ENCODE measurements around the gene SLCO4A1.

The SLCO4A1 gene

GRCh38 chr20:62718546-62718945 is 76.2 kb downstream of the SLCO4A1 start:
- no peak overlapping the region for H3K4me3 ChIP-seq (ENCODE audit: low read length)
- H3K9me2 ChIP-seq (replicated peaks; ENCODE audit: control insufficient read depth, low read length): no peaks in the 10 kb centered on the region
- H3F3A ChIP-seq (ENCODE audit: control insufficient read depth, insufficient read depth): no peaks in the 10 kb centered on the region
- no peak overlapping the region for H3K4me2 ChIP-seq (ENCODE audit: low read length)
- no peak overlapping the region for H3K27ac ChIP-seq (ENCODE audit: low read depth, low read length)
- no peaks in the 10 kb centered on the region for H3K36me3 ChIP-seq (ENCODE audit: control insufficient read depth, low read length)
- peaks cover 20% of the 10 kb centered on the region; the same call in 1 of the 2 replicates for H3K27me3 ChIP-seq (ENCODE audit: control insufficient read depth, low read length)
- H4K20me1 ChIP-seq (ENCODE audit: control insufficient read depth, insufficient read depth, low read depth, low read length): no peaks in the 10 kb centered on the region
- no peaks in the 10 kb centered on the region for H3K4me1 ChIP-seq (ENCODE audit: control insufficient read depth, low read length)
- TF ChIP-seq EZH2phosphoT487 (IDR thresholded peaks at IDR 0.05; ENCODE audit: borderline replicate concordance, low read length) (no peak), CTCF (IDR thresholded peaks at IDR 0.05; ENCODE audit: low read depth, low read length, poor library complexity, severe bottlenecking) (no peak)
- no peaks in the 10 kb centered on the region for H3K79me2 ChIP-seq (ENCODE audit: control insufficient read depth, low read length)
- H3K9me3 ChIP-seq (ENCODE audit: control insufficient read depth, insufficient read depth, low read length): no peaks in the 10 kb centered on the region

DNA sequence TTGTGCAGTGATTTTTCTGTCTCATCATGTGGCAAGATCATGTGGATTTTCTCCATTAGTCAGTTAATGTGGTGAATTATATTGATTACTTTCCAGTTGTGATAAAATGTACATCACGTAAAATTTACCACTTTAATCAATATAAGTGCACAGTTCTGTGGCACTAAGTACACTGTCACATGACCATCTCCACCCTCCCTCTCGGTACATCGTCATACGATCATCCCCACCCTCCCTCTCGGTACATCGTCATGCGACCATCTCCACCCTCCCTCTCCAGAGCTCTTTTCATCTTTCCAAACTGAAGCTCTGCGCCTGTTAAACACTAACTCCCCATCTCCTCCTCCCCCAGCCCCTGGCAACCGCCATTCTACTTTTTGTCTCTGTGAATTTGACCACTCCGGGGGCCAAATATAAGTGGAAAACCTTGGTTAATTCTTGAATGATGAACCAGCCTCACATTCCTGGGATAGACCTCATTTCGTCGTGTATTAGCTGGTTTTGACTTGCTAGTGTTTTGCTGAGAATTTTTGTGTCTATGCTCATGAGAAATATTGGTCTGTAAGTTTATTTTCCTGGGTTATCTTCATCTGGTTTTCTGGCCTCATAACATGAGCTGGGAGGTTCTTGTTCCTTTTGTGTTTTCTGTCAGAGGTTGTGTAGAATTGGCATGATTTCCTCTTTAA is 77.1 kb downstream of the SLCO4A1 start:
- Histone ChIP-seq H3K27ac (ENCODE audit: low read depth, low read length) (no peak overlapping the region), H3K36me3 (ENCODE audit: control insufficient read depth, low read length) (no peaks in the 10 kb centered on the region), H3K79me2 (ENCODE audit: control insufficient read depth, low read length) (no peaks in the 10 kb centered on the region), H3K9me3 (ENCODE audit: control insufficient read depth, insufficient read depth, low read length) (no peaks in the 10 kb centered on the region), H3K4me1 (ENCODE audit: control insufficient read depth, low read length) (no peaks in the 10 kb centered on the region), H3K4me3 (ENCODE audit: low read length) (no peak overlapping the region), H4K20me1 (ENCODE audit: control insufficient read depth, insufficient read depth, low read depth, low read length) (no peaks in the 10 kb centered on the region), H3K4me2 (ENCODE audit: low read length) (no peak overlapping the region), H3K27me3 (ENCODE audit: control insufficient read depth, low read length) (peaks cover 24% of the 10 kb centered on the region; the same call in 1 of the 2 replicates), H3F3A (ENCODE audit: control insufficient read depth, insufficient read depth) (no peaks in the 10 kb centered on the region), H3K9me2 (replicated peaks; ENCODE audit: control insufficient read depth, low read length) (no peaks in the 10 kb centered on the region)
- TF ChIP-seq CTCF (IDR thresholded peaks at IDR 0.05; ENCODE audit: low read depth, low read length, poor library complexity, severe bottlenecking) (no peak), EZH2phosphoT487 (IDR thresholded peaks at IDR 0.05; ENCODE audit: borderline replicate concordance, low read length) (no peak)

Measured in DOHH2 (cell line).